Trophoblast cell (in vitro differentiated cells and primary cell): ENCODE measurements around the gene MID2.

Experiments
- DNase-seq, 2 donors: peaks; one replicate each; pipeline ENCODE4 v3.0.0-alpha.2; 2016
- H2AFZ ChIP-seq: 2 replicates; pipeline ENCODE4 v1.6.1; 2013; ENCODE audit warnings: low read length, moderate library complexity, mild to moderate bottlenecking; ENCODE audit not compliant: insufficient read depth, poor library complexity
- H2AK5ac ChIP-seq: 2 replicates; pipeline ENCODE4 v1.6.1; 2013; ENCODE audit warnings: mild to moderate bottlenecking, low read length
- H2BK120ac ChIP-seq: 2 replicates; pipeline ENCODE4 v1.6.1; 2013; ENCODE audit warnings: low read length, mild to moderate bottlenecking, moderate library complexity; ENCODE audit not compliant: insufficient read depth, poor library complexity
- H2BK12ac ChIP-seq: 2 replicates; pipeline ENCODE4 v1.6.1; 2013; ENCODE audit warnings: mild to moderate bottlenecking, low read length, moderate library complexity
- H2BK5ac ChIP-seq: 2 replicates; pipeline ENCODE4 v1.6.1; 2013; ENCODE audit warnings: low read length, low read depth, moderate library complexity, mild to moderate bottlenecking; ENCODE audit not compliant: poor library complexity
- H3K14ac ChIP-seq: 2 replicates; pipeline ENCODE4 v1.6.1; 2013; ENCODE audit warnings: mild to moderate bottlenecking, low read length
- H3K18ac ChIP-seq: 2 replicates; pipeline ENCODE4 v1.6.1; 2013; ENCODE audit warnings: mild to moderate bottlenecking, low read length
- H3K23ac ChIP-seq: 2 replicates; pipeline ENCODE4 v1.6.1; 2013; ENCODE audit warnings: low read length
- H3K27ac ChIP-seq: 2 replicates; pipeline ENCODE4 v1.5.1; 2013; ENCODE audit warnings: low read depth, mild to moderate bottlenecking, inconsistent platforms, low read length, moderate library complexity
- H3K27me3 ChIP-seq: 2 replicates; pipeline ENCODE4 v1.6.1; 2013; ENCODE audit warnings: inconsistent platforms, mild to moderate bottlenecking, low read length, moderate library complexity; ENCODE audit not compliant: insufficient read depth
- H3K36me3 ChIP-seq, 2 experiments: 1 replicate in 1 of 2; 2 replicates in 1 of 2; pipeline ENCODE4 v1.6.1; 2013; ENCODE audit warnings: low read length in 2 of 2, mild to moderate bottlenecking in 2 of 2, moderate library complexity in 1 of 2; ENCODE audit not compliant: insufficient read depth in 2 of 2, control insufficient read depth in 1 of 2
- H3K4ac ChIP-seq: 2 replicates; pipeline ENCODE4 v1.6.1; 2013; ENCODE audit warnings: low read depth, mild to moderate bottlenecking, low read length, moderate library complexity
- H3K4me1 ChIP-seq, 2 experiments: 1 replicate in 1 of 2; 2 replicates in 1 of 2; pipeline ENCODE4 v1.6.1; 2013; ENCODE audit warnings: low read length in 2 of 2, mild to moderate bottlenecking in 2 of 2, moderate library complexity in 1 of 2; ENCODE audit not compliant: insufficient read depth in 2 of 2, control insufficient read depth in 1 of 2
- H3K4me2 ChIP-seq: 2 replicates; pipeline ENCODE4 v1.6.1; 2013; ENCODE audit warnings: inconsistent platforms, mild to moderate bottlenecking, low read length, moderate library complexity
- H3K4me3 ChIP-seq: 2 replicates; pipeline ENCODE4 v1.5.1; 2013; ENCODE audit warnings: mild to moderate bottlenecking, low read depth, low read length, inconsistent platforms
- H3K79me1 ChIP-seq: one replicate; pipeline ENCODE4 v1.6.1; 2013; ENCODE audit warnings: low read length
- H3K79me2 ChIP-seq: 2 replicates; pipeline ENCODE4 v1.6.1; 2013; ENCODE audit warnings: low read length, mild to moderate bottlenecking; ENCODE audit not compliant: control insufficient read depth, insufficient read depth, poor library complexity
- H3K9ac ChIP-seq: 2 replicates; pipeline ENCODE4 v1.6.1; 2013; ENCODE audit warnings: mild to moderate bottlenecking, low read length
- H3K9me3 ChIP-seq: 2 replicates; pipeline ENCODE4 v1.6.1; 2013; ENCODE audit warnings: low read depth, mild to moderate bottlenecking, control low read depth, inconsistent platforms, low read length; ENCODE audit not compliant: insufficient read depth
- H4K12ac ChIP-seq: 2 replicates; pipeline ENCODE4 v1.6.1; 2013; ENCODE audit warnings: low read depth, mild to moderate bottlenecking, low read length, moderate library complexity
- H4K8ac ChIP-seq: 2 replicates; pipeline ENCODE4 v1.6.1; 2013; ENCODE audit warnings: low read depth, mild to moderate bottlenecking, low read length, moderate library complexity
- H4K91ac ChIP-seq: one replicate; pipeline ENCODE4 v1.6.1; 2013; ENCODE audit warnings: low read depth, mild to moderate bottlenecking, low read length, moderate library complexity
- WGBS: extraction: QIAGEN DNeasy Blood & Tissue Kit; methylation state at CpG from one replicate; pipeline ENCODE4 v1.1.7; 2013; ENCODE audit warnings: missing lambda C conversion rate; ENCODE audit not compliant: insufficient read length, insufficient coverage; ENCODE audit errors: extremely low coverage; 5-methylcytosine and 5-hydroxymethylcytosine counted together

MID2 gene

GRCh38 chrX:107827030-107827831 lies 1.6 kb downstream of the MID2 start:
- Histone ChIP-seq H2BK12ac (no peak overlapping the region), H4K91ac (no peak overlapping the region), H3K79me1 (no peaks in the 10 kb centered on the region), H3K23ac (no peak overlapping the region), H3K9ac (no peak overlapping the region), H3K4me3 (no peak overlapping the region), H2AK5ac (no peak overlapping the region), H3K18ac (no peak overlapping the region), H3K4ac (no peak overlapping the region), H3K27me3 (peaks cover 4% of the 10 kb centered on the region), H3K79me2 (no peaks in the 10 kb centered on the region), H2BK120ac (no peak overlapping the region), H3K36me3 (no peaks in the 10 kb centered on the region), H3K4me2 (peak overlapping the region; percentile 90), H4K12ac (no peak overlapping the region), H3K9me3 (no peaks in the 10 kb centered on the region), H3K27ac (no peak overlapping the region), H4K8ac (no peak overlapping the region), H3K14ac (no peak overlapping the region), H2BK5ac (no peak overlapping the region), H3K4me1 (no peaks in the 10 kb centered on the region), H2AFZ (no peak overlapping the region)
- WGBS, result no CpG with 5 or more reads among the region's 13 CpGs
- DNase-seq, result no peak

DNA sequence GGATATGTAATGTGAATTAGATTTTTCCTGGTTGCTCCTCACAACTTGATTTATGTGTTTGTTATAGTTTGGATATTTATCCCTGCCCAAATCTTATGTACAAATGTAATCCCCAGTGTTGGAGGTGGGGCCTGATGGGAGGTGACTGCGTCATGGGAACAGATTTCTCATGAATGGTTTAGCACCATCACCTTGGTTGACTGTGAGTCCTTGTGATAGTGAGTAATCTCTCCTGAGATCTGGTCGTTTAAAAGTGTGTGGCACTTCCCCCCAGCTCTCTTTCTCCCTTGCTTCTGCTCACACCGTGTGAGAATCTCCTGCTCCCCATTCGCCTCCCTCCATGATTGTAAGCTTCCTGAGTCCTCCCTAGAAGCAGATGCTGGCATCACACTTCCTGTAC lies 2.2 kb downstream of the MID2 start:
- no peak overlapping the region for H3K4me2 ChIP-seq
- H3K27me3 ChIP-seq, result peaks cover 4% of the 10 kb centered on the region
- no peaks in the 10 kb centered on the region for H3K36me3 ChIP-seq
- H2BK12ac ChIP-seq, result no peak overlapping the region
- H2BK5ac ChIP-seq, result no peak overlapping the region
- H3K18ac ChIP-seq, result no peak overlapping the region
- H3K27ac ChIP-seq, result no peak overlapping the region
- no peak overlapping the region for H4K12ac ChIP-seq
- H2AK5ac ChIP-seq, result no peak overlapping the region
- H3K79me2 ChIP-seq, result no peaks in the 10 kb centered on the region
- H3K23ac ChIP-seq, result no peak overlapping the region
- no peaks in the 10 kb centered on the region for H3K4me1 ChIP-seq
- H3K9me3 ChIP-seq, result no peaks in the 10 kb centered on the region
- no peak overlapping the region for H3K9ac ChIP-seq
- no CpG with 5 or more reads among the region's 4 CpGs for WGBS
- no peak overlapping the region for H3K4ac ChIP-seq
- H3K14ac ChIP-seq, result no peak overlapping the region
- no peak overlapping the region for H4K91ac ChIP-seq
- no peak overlapping the region for H3K4me3 ChIP-seq
- H2BK120ac ChIP-seq, result no peak overlapping the region
- no peak for DNase-seq
- H4K8ac ChIP-seq, result no peak overlapping the region
- no peak overlapping the region for H2AFZ ChIP-seq
- H3K79me1 ChIP-seq, result no peaks in the 10 kb centered on the region

GRCh38 chrX:107829878-107830277 lies 4.2 kb downstream of the MID2 start:
- no peak overlapping the region for H2BK5ac ChIP-seq

GRCh38 chrX:107831071-107831730 lies 5.5 kb downstream of the MID2 start:
- H4K8ac ChIP-seq, result no peak overlapping the region
- no peak overlapping the region for H2BK5ac ChIP-seq
- no peak overlapping the region for H2AK5ac ChIP-seq
- no peaks in the 10 kb centered on the region for H3K9me3 ChIP-seq
- no peak overlapping the region for H2BK120ac ChIP-seq
- no peak overlapping the region for H3K23ac ChIP-seq
- H3K4ac ChIP-seq, result no peak overlapping the region
- H3K4me1 ChIP-seq, result no peaks in the 10 kb centered on the region
- no peak overlapping the region for H2AFZ ChIP-seq
- no peak overlapping the region for H3K18ac ChIP-seq
- no peak overlapping the region for H3K4me3 ChIP-seq
- H3K27me3 ChIP-seq, result peaks cover 4% of the 10 kb centered on the region
- DNase-seq, result no peak
- H3K27ac ChIP-seq, result no peak overlapping the region
- no peak overlapping the region for H3K14ac ChIP-seq
- H3K4me2 ChIP-seq, result no peak overlapping the region
- H3K79me2 ChIP-seq, result no peaks in the 10 kb centered on the region
- no CpG with 5 or more reads among the region's 7 CpGs for WGBS
- no peak overlapping the region for H2BK12ac ChIP-seq
- H3K9ac ChIP-seq, result no peak overlapping the region
- H3K79me1 ChIP-seq, result no peaks in the 10 kb centered on the region
- no peak overlapping the region for H4K12ac ChIP-seq
- no peak overlapping the region for H4K91ac ChIP-seq
- H3K36me3 ChIP-seq, result no peaks in the 10 kb centered on the region

More at GRCh38 chrX:107829878-107830277, 4.2 kb downstream of the MID2 start:
- H3K4me2 ChIP-seq, result no peak overlapping the region
- no peak overlapping the region for H2AFZ ChIP-seq
- H3K27me3 ChIP-seq, result peaks cover 4% of the 10 kb centered on the region
- no peak overlapping the region for H2BK120ac ChIP-seq
- no peak overlapping the region for H3K4ac ChIP-seq
- no peak overlapping the region for H3K23ac ChIP-seq
- H2AK5ac ChIP-seq, result no peak overlapping the region
- no peak overlapping the region for H3K9ac ChIP-seq
- no CpG with 5 or more reads among the region's 1 CpG for WGBS
- no peaks in the 10 kb centered on the region for H3K9me3 ChIP-seq
- no peak overlapping the region for H4K12ac ChIP-seq
- H3K27ac ChIP-seq, result no peak overlapping the region
- H3K36me3 ChIP-seq, result no peaks in the 10 kb centered on the region
- no peak overlapping the region for H2BK12ac ChIP-seq
- no peak overlapping the region for H3K4me3 ChIP-seq
- H3K14ac ChIP-seq, result no peak overlapping the region
- H3K79me1 ChIP-seq, result no peaks in the 10 kb centered on the region
- no peak overlapping the region for H4K8ac ChIP-seq
- no peaks in the 10 kb centered on the region for H3K4me1 ChIP-seq
- H3K18ac ChIP-seq, result no peak overlapping the region
- H3K79me2 ChIP-seq, result no peaks in the 10 kb centered on the region
- no peak for DNase-seq
- no peak overlapping the region for H4K91ac ChIP-seq
